ENCODE data around the gene C1orf159. TPM values are rescaled to one million over a fixed set of nuclear protein-coding genes. Genes with fewer than 3 reads are reported as not detected.

The C1orf159 gene
- total and polyA plus RNA-seq, 12 donors = 2.9 to 14.0 (median 4.1) TPM

GRCh38 chr1:1063945-1064831, 51.7 kb downstream of the C1orf159 start:
- no peaks in the 10 kb centered on the region for H3K9me3 ChIP-seq
- peaks cover 33 to 94% (median 75%) of the 10 kb centered on the region in 7 donors for H3K27me3 ChIP-seq
- ATAC-seq = peak; percentile 48 to 86 (median 70)
- no peak overlapping the region for H3K27ac ChIP-seq
- peak; percentile 75 to 95 (median 92) for TF ChIP-seq CTCF (IDR thresholded peaks at IDR 0.05)
- H3K4me1 ChIP-seq = peaks cover 11 to 43% (median 28%) of the 10 kb centered on the region in 9 donors
- 15 to 21% methylated on average over 43 to 50 of the region's 50 CpGs for WGBS, 2 donors
- H3K4me3 ChIP-seq = no peak overlapping the region
- peak; percentile 35 to 70 for DNase-seq
- intact Hi-C loops (cut with DNase I) = loop anchor here in 9 of 10 donors (1.0 to 10.0 kb wide), 7 partner anchors 31 to 82 kb away; partner anchors contain the start of genes PERM1 (in 4 of the 9) and ISG15 (in 1 of the 9)
- H3K36me3 ChIP-seq = no peaks in the 10 kb centered on the region

- Histone ChIP-seq H3K27me3 (peaks cover 29 to 96% (median 75%) of the 10 kb centered on the region in 7 donors), H3K4me3 (no peak overlapping the region), H3K36me3 (no peaks in the 10 kb centered on the region), H3K27ac (no peak overlapping the region), H3K4me1 (peaks cover 8 to 43% (median 32%) of the 10 kb centered on the region in 9 donors), H3K9me3 (no peaks in the 10 kb centered on the region)
- no peak for TF ChIP-seq CTCF (IDR thresholded peaks at IDR 0.05)
- DNase-seq = no peak
- ATAC-seq = peak in 1 of 8 donors; percentile 6
- WGBS, 2 donors = 63 to 70% methylated on average over 24 of the region's 24 CpGs
- intact Hi-C loops (cut with DNase I) = loop anchor here in 9 of 10 donors (1.0 to 10.0 kb wide), 7 partner anchors 30 to 81 kb away; partner anchors contain the start of genes PERM1 (in 4 of the 9) and ISG15 (in 1 of the 9)
Observed at GRCh38 chr1:1063261-1063944, 52.5 kb downstream of the C1orf159 start.

- ATAC-seq (no peak), DNase-seq (no peak)
- Histone ChIP-seq H3K36me3 (no peaks in the 10 kb centered on the region), H3K27me3 (peaks cover 25 to 96% (median 74%) of the 10 kb centered on the region in 7 donors), H3K9me3 (no peaks in the 10 kb centered on the region), H3K4me1 (peaks cover 4 to 38% (median 28%) of the 10 kb centered on the region in 9 donors), H3K27ac (no peak overlapping the region), H3K4me3 (no peak overlapping the region)
- TF ChIP-seq CTCF (IDR thresholded peaks at IDR 0.05) = no peak
- intact Hi-C loops (cut with DNase I) = loop anchor here in 9 of 10 donors (1.0 to 10.0 kb wide), 7 partner anchors 29 to 80 kb away; partner anchors contain the start of genes PERM1 (in 4 of the 9) and ISG15 (in 1 of the 9)
- WGBS, 2 donors = 18 to 24% methylated on average over 28 to 29 of the region's 29 CpGs
Observed at GRCh38 chr1:1062348-1063163, 53.3 kb downstream of the C1orf159 start.

Measured in heart right ventricle (tissue), 16 donors.